H1 (cell line): ENCODE results near the gene APH1B. TPM values are rescaled to one million over a fixed set of nuclear protein-coding genes. Genes with fewer than 3 reads are reported as not detected.

Experiments
- CTCF ChIA-PET: fragments of 300-600 bp; sonication (Branson Sonifier 250); formaldehyde crosslinking; loops from one replicate; lab custom pipeline; 2021; ENCODE audit not compliant: partially characterized antibody; lab: Charles Lee
- POLR2A ChIA-PET: fragments of 300-600 bp; sonication (Branson Sonifier 250); formaldehyde crosslinking; loops from one replicate; lab custom pipeline; 2021; ENCODE audit warnings: inconsistent platforms; ENCODE audit not compliant: partially characterized antibody; lab: Charles Lee
- DNase-seq, 2 experiments: peaks; one replicate each; pipeline versions ENCODE4 v3.0.0 to v3.0.0-alpha.2; 2010 to 2022; ENCODE audit warnings: low spot score in 2 of 2, low read depth in 1 of 2, mixed read lengths in 1 of 2
- FAIRE-seq: peaks from 2 replicates; lab custom pipeline; 2011; peaks lifted over from hg19 to GRCh38; lab: Jason Lieb, UNC
- H2AFZ ChIP-seq: 2 replicates; pipeline ENCODE4 v1.8.1; 2012; ENCODE audit warnings: low read length, inconsistent platforms
- H2AK5ac ChIP-seq: 2 replicates; pipeline ENCODE4 v1.6.1; 2013; ENCODE audit warnings: low read depth, low read length
- H2BK120ac ChIP-seq: replicated peaks from 2 replicates; pipeline ENCODE3; 2013; ENCODE audit warnings: low read depth, low read length, inconsistent platforms
- H2BK12ac ChIP-seq: 2 replicates; pipeline ENCODE4 v1.6.1; 2013; ENCODE audit warnings: low read depth, low read length
- H2BK15ac ChIP-seq: 2 replicates; pipeline ENCODE4 v1.6.1; 2013; ENCODE audit warnings: low read length
- H2BK20ac ChIP-seq: 2 replicates; pipeline ENCODE4 v1.6.1; 2013; ENCODE audit warnings: low read length
- H2BK5ac ChIP-seq: 2 replicates; pipeline ENCODE4 v1.6.1; 2013; ENCODE audit warnings: low read depth, low read length
- H3K14ac ChIP-seq: 2 replicates; pipeline ENCODE4 v1.6.1; 2013; ENCODE audit warnings: inconsistent platforms; ENCODE audit not compliant: insufficient read length
- H3K18ac ChIP-seq: 2 replicates; pipeline ENCODE4 v1.6.1; 2013; ENCODE audit warnings: low read length; ENCODE audit errors: extremely low read depth
- H3K23ac ChIP-seq: 2 replicates; pipeline ENCODE4 v1.6.1; 2013; ENCODE audit warnings: inconsistent platforms; ENCODE audit not compliant: insufficient read length
- H3K23me2 ChIP-seq: 2 replicates; pipeline ENCODE4 v1.6.1; 2013; ENCODE audit warnings: low read depth, low read length
- H3K27ac ChIP-seq: 2 replicates; pipeline ENCODE4 v1.6.1; 2011; ENCODE audit warnings: low read depth, low read length, inconsistent platforms
- H3K27me3 ChIP-seq, 4 experiments: replicated peaks in 1 of 4; 1 replicate in 1 of 4; 2 replicates in 3 of 4; pipeline versions ENCODE4 v1.6.1 to v1.8.1; 2011 to 2013; ENCODE audit warnings: low read length in 3 of 4, mild to moderate bottlenecking in 3 of 4, inconsistent platforms in 2 of 4, mixed read lengths in 2 of 4, moderate library complexity in 1 of 4; ENCODE audit not compliant: control insufficient read depth in 3 of 4, insufficient read depth in 3 of 4; ENCODE audit errors: extremely low read depth in 1 of 4
- H3K36me3 ChIP-seq, 4 experiments: 2 replicates each; pipeline versions ENCODE4 v1.6.1 to v1.8.1; 2011 to 2013; ENCODE audit warnings: mild to moderate bottlenecking in 4 of 4, low read length in 3 of 4, moderate library complexity in 2 of 4, control low read depth in 1 of 4, inconsistent platforms in 1 of 4; ENCODE audit not compliant: insufficient read depth in 4 of 4, control insufficient read depth in 2 of 4
- H3K4ac ChIP-seq: replicated peaks from 2 replicates; pipeline ENCODE3; 2013; ENCODE audit warnings: low read length, low read depth, mixed read lengths, inconsistent platforms; ENCODE audit not compliant: insufficient read length
- H3K4me1 ChIP-seq, 4 experiments: replicated peaks in 1 of 4; 1 replicate in 1 of 4; 2 replicates in 3 of 4; pipeline versions ENCODE4 v1.6.1 to v1.8.1; 2011 to 2013; ENCODE audit warnings: low read length in 3 of 4, inconsistent platforms in 2 of 4, mixed read lengths in 1 of 4; ENCODE audit not compliant: insufficient read depth in 4 of 4, control insufficient read depth in 3 of 4
- H3K4me2 ChIP-seq, 2 experiments: 2 replicates each; pipeline versions ENCODE4 v1.6.1 to v1.8.1; 2011 to 2013; ENCODE audit warnings: low read depth in 2 of 2, low read length in 2 of 2, control low read depth in 1 of 2, inconsistent platforms in 1 of 2, mild to moderate bottlenecking in 1 of 2; ENCODE audit not compliant: insufficient read depth in 1 of 2
- H3K4me3 ChIP-seq, 4 experiments: fragments of 200-600, 300-600 bp in 1 of 4; sonication (generic), shearing (Covaris generic), sonication (Bioruptor Twin) in 1 of 4; 2 replicates each; pipeline versions ENCODE4 v1.5.1 to v1.8.1; 2011 to 2016; ENCODE audit warnings: low read length in 4 of 4, low read depth in 3 of 4, control low read depth in 2 of 4, inconsistent platforms in 2 of 4, mild to moderate bottlenecking in 2 of 4, mixed read lengths in 1 of 4, moderate library complexity in 1 of 4; ENCODE audit not compliant: insufficient read depth in 2 of 4; ENCODE audit errors: extremely low read depth in 1 of 4
- H3K56ac ChIP-seq: replicated peaks from 2 replicates; pipeline ENCODE3; 2013; ENCODE audit warnings: low read depth, mild to moderate bottlenecking, mixed read lengths, low read length, inconsistent platforms; ENCODE audit not compliant: insufficient read length
- H3K79me1 ChIP-seq: 2 replicates; pipeline ENCODE4 v1.6.1; 2013; ENCODE audit warnings: low read depth, low read length, control low read depth
- H3K79me2 ChIP-seq, 2 experiments: 2 replicates each; pipeline versions ENCODE4 v1.6.1 to v1.8.1; 2012 to 2013; ENCODE audit warnings: low read length in 2 of 2, mild to moderate bottlenecking in 2 of 2, inconsistent platforms in 1 of 2; ENCODE audit not compliant: insufficient read depth in 2 of 2, control insufficient read depth in 1 of 2
- H3K9ac ChIP-seq, 4 experiments: replicated peaks in 1 of 4; 1 replicate in 1 of 4; 2 replicates in 3 of 4; pipeline versions ENCODE4 v1.6.1 to v1.8.1; 2011 to 2013; ENCODE audit warnings: low read depth in 3 of 4, low read length in 3 of 4, control low read depth in 2 of 4, mild to moderate bottlenecking in 2 of 4, moderate library complexity in 2 of 4, inconsistent platforms in 1 of 4; ENCODE audit errors: extremely low read depth in 1 of 4
- H3K9me3 ChIP-seq, 2 experiments: 2 replicates each; pipeline versions ENCODE4 v1.6.1 to v1.8.1; 2012 to 2013; ENCODE audit warnings: mild to moderate bottlenecking in 2 of 2, moderate library complexity in 2 of 2, control low read depth in 1 of 2, inconsistent platforms in 1 of 2, low read depth in 1 of 2, low read length in 1 of 2, mixed read lengths in 1 of 2; ENCODE audit not compliant: insufficient read depth in 2 of 2
- H4K20me1 ChIP-seq, 2 experiments: replicated peaks in 1 of 2; 2 replicates each; pipeline versions ENCODE3 to v1.8.1; 2011 to 2013; ENCODE audit warnings: inconsistent platforms in 2 of 2, low read length in 2 of 2, mild to moderate bottlenecking in 1 of 2; ENCODE audit not compliant: insufficient read depth in 2 of 2, control insufficient read depth in 1 of 2
- H4K5ac ChIP-seq: 2 replicates; pipeline ENCODE4 v1.6.1; 2013; ENCODE audit warnings: low read length, low read depth, mixed read lengths, inconsistent platforms; ENCODE audit not compliant: insufficient read length
- H4K8ac ChIP-seq: 2 replicates; pipeline ENCODE4 v1.8.0; 2013; ENCODE audit warnings: mild to moderate bottlenecking, moderate library complexity, low read length, inconsistent platforms; ENCODE audit not compliant: insufficient read depth; ENCODE audit errors: extremely low read depth
- H4K91ac ChIP-seq: replicated peaks from 2 replicates; pipeline ENCODE3; 2013; ENCODE audit warnings: low read length, mixed read lengths, inconsistent platforms; ENCODE audit not compliant: insufficient read length
- CBX8 ChIP-seq: fragments of 300-800, 300-1000 bp; sonication (generic); IDR thresholded peaks from 2 replicates; pipeline ENCODE4 v1.7.1; 2016; ENCODE audit warnings: low read depth, low read length, borderline replicate concordance
- EZH2 ChIP-seq: fragments of 200-600 bp; sonication (generic); IDR thresholded peaks from 2 replicates; pipeline ENCODE4 v1.7.1; 2012; ENCODE audit warnings: low read depth, mild to moderate bottlenecking, moderate library complexity, low read length, inconsistent platforms; ENCODE audit not compliant: severe bottlenecking
- KDM5A ChIP-seq: fragments of 200-600 bp; IDR thresholded peaks from 2 replicates; pipeline ENCODE4 v1.7.1; 2012; ENCODE audit warnings: mild to moderate bottlenecking, low read length, inconsistent platforms, mixed read lengths
- POLR2A ChIP-seq, 2 experiments: IDR thresholded peaks; 1 replicate in 1 of 2; 2 replicates in 1 of 2; pipeline ENCODE4 v1.6.1; 2011; ENCODE audit warnings: low read depth in 2 of 2, low read length in 2 of 2, mild to moderate bottlenecking in 2 of 2; ENCODE audit errors: control extremely low read depth in 1 of 2
- RNF2 ChIP-seq: fragments of 200-900, 300-1000 bp; sonication (generic); IDR thresholded peaks from 2 replicates; pipeline ENCODE4 v1.7.1; 2016; ENCODE audit warnings: borderline replicate concordance, low read depth, mild to moderate bottlenecking, antibody characterized with exemption, low read length; ENCODE audit not compliant: poor library complexity, severe bottlenecking; ENCODE audit errors: missing control alignments
- WGBS, 2 experiments: shearing (Covaris generic) in 1 of 2; methylation state at CpG; one replicate each; pipeline versions ENCODE4 v1.1.6 to v1.1.7; 2013 to 2015; ENCODE audit warnings: low lambda C conversion rate in 2 of 2, mixed read lengths in 2 of 2, inconsistent platforms in 1 of 2, low coverage in 1 of 2, missing lambda C conversion rate in 1 of 2; ENCODE audit not compliant: insufficient replicate concordance in 2 of 2, insufficient coverage in 1 of 2, insufficient read length in 1 of 2; ENCODE audit errors: extremely low coverage in 1 of 2, missing lambda C conversion rate in 1 of 2; 5-methylcytosine and 5-hydroxymethylcytosine counted together
- polyA plus RNA-seq, 7 experiments: library from polyadenylated mRNA; depleted of rRNA in 3 of 7; stranded (reverse) in 5 of 7; unstranded in 2 of 7; fragments of >200 nt in 5 of 7; fragments of 200-250 nt in 2 of 7; gene quantifications; 1 replicate in 5 of 7; 2 replicates in 1 of 7; 4 replicates in 1 of 7; pipeline versions ENCODE4 v1.2.1 to v1.2.3, GENCODE V29; 2011 to 2013; ENCODE audit warnings: missing spikeins in 2 of 7, mixed read lengths in 2 of 7
- total RNA-seq: library from RNA; stranded (reverse); fragmentation: NEBNext Ultra II Directional; extraction: Animal tissue kit (Norgen Biotek cat#: 25700); gene quantifications from 2 replicates; pipeline ENCODE4 v1.2.1, GENCODE V29; 2021

The APH1B gene
- total and polyA plus RNA-seq, 2 of the 8 experiments (the other 6 are each of a cell fraction or from before 2014, with no cell fraction given) = 11.5 to 22.9 TPM

DNA sequence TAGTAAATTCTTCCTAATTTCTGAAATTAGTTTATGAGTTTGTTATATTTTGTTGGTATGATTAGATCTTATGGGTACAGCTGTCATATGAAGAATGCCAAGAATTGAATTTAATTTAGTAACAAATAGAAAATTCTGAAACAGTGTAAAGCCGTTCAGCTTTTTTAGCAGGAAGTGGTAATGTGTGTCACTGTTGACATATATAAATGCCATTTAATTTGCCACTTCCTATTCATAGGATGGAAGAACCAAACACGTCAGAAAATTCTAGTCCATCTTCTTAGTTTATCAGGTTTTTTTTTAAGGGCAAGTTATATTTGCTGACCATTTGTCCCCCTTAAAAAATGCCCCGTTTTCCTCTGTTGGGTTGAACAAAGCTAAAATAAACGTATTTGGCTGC, 45.0 kb upstream of the APH1B start:
- DNase-seq = no peak
- no peak overlapping the region for H3K14ac ChIP-seq
- H3K79me1 ChIP-seq = no peaks in the 10 kb centered on the region
- H4K8ac ChIP-seq = no peak overlapping the region
- no peak overlapping the region for H3K4me2 ChIP-seq
- no peak overlapping the region for H3K27ac ChIP-seq
- no peaks in the 10 kb centered on the region for H3K4me1 ChIP-seq
- H2BK5ac ChIP-seq = no peak overlapping the region
- H2BK15ac ChIP-seq = no peak overlapping the region
- 83% methylated on average over 4 of the region's 4 CpGs; no CpG with 5 or more reads in 1 of the 2 experiments for WGBS, 2 experiments
- TF ChIP-seq KDM5A (no peak), CBX8 (no peak), EZH2 (no peak), RNF2 (no peak), POLR2A (IDR thresholded peaks at IDR 0.05; ENCODE audit: control extremely low read depth in 1 of 2, low read depth in 2 of 2, low read length in 2 of 2) (no peak)
- no peak overlapping the region for H3K56ac ChIP-seq
- H4K5ac ChIP-seq = no peak overlapping the region
- H3K23me2 ChIP-seq = no peaks in the 10 kb centered on the region
- no peak overlapping the region for H3K23ac ChIP-seq
- H3K36me3 ChIP-seq = no peaks in the 10 kb centered on the region
- ChIA-PET CTCF (interaction anchor here (0.6 kb wide), 3 partner anchors 22 to 201 kb away, joined by 3 to 4 read pairs (median 3); no protein-coding TSS in a partner anchor), POLR2A (no interaction called here)
- FAIRE-seq = no peak
- no peak overlapping the region for H2AK5ac ChIP-seq
- no peaks in the 10 kb centered on the region for H4K20me1 ChIP-seq
- no peak overlapping the region for H3K18ac ChIP-seq
- H4K91ac ChIP-seq = no peak overlapping the region
- no peaks in the 10 kb centered on the region for H3K27me3 ChIP-seq
- H2BK120ac ChIP-seq = no peak overlapping the region
- no peak overlapping the region for H3K4ac ChIP-seq
- no peak overlapping the region for H3K4me3 ChIP-seq
- H3K9ac ChIP-seq = no peak overlapping the region
- H2AFZ ChIP-seq = no peak overlapping the region
- no peaks in the 10 kb centered on the region for H3K9me3 ChIP-seq
- peaks cover 0 to 7% of the 10 kb centered on the region in 2 experiments; a peak in 1 of 4 replicates for H3K79me2 ChIP-seq
- H2BK20ac ChIP-seq = no peak overlapping the region
- H2BK12ac ChIP-seq = no peak overlapping the region
